AG09319 (cell line): ENCODE results near the gene FKBP8.
"Not testable (repeated sequence)": the region's sequence is repeated elsewhere in the genome, so short reads cannot be mapped to it uniquely, and the experiment has no call there.

Source experiments
- DNase-seq: peaks from one replicate; pipeline ENCODE4 v3.0.0-alpha.2; 2010; ENCODE audit warnings: low read depth; ENCODE audit errors: extremely low read depth
- CTCF ChIP-seq: IDR thresholded peaks from 2 replicates; pipeline ENCODE4 v1.5.1; 2011; ENCODE audit warnings: low read depth, mild to moderate bottlenecking, inconsistent platforms, low read length, moderate library complexity

The FKBP8 gene

GRCh38 chr19:18557411-18558201 is 14.2 kb upstream of the FKBP8 start, which contains the start of gene KXD1:
Gene KXD1 (plus strand): TSS chr19:18557870. CDS start chr19:18562057, 4,187 bp downstream.
- no peak for TF ChIP-seq CTCF

GRCh38 chr19:18551631-18552030 is 8.3 kb upstream of the FKBP8 start:
- DNase-seq: no peak
- no peak for TF ChIP-seq CTCF

More at GRCh38 chr19:18557411-18558201, 14.2 kb upstream of the FKBP8 start, which contains the start of gene KXD1:
- DNase-seq: peak; percentile 98

- no peak for DNase-seq
- no peak for TF ChIP-seq CTCF
Measured at GRCh38 chr19:18543814-18544475, 572 bp upstream of the FKBP8 start.

GRCh38 chr19:18541992-18542940 is 1.1 kb downstream of the FKBP8 start:
- no peak for DNase-seq
- no peak for TF ChIP-seq CTCF

- DNase-seq: no peak
- no peak for TF ChIP-seq CTCF
Measured at GRCh38 chr19:18541258-18541991, 1.9 kb downstream of the FKBP8 start.

GRCh38 chr19:18540200-18540599 is 3.2 kb downstream of the FKBP8 start:
- not testable (repeated sequence) for DNase-seq

- TF ChIP-seq CTCF: no peak
Measured at GRCh38 chr19:18539372-18539771, 4.0 kb downstream of the FKBP8 start.

More at GRCh38 chr19:18539372-18539771, 4.0 kb downstream of the FKBP8 start:
- no peak for DNase-seq
